COLO668 (cell line): ENCODE measurements around the gene FLOT2.
A peak's percentile ranks its signal among the peaks of the same experiment; 100 is the strongest.
"Not testable (repeated sequence)": the region's sequence is repeated elsewhere in the genome, so short reads cannot be mapped to it uniquely, and the experiment has no call there.

ENCODE experiments used
- DNase-seq: peaks from one replicate; lab custom pipeline; 2025; ENCODE audit not compliant: unreplicated experiment; lab: John Stamatoyannopoulos, UW

The FLOT2 gene, protein sequence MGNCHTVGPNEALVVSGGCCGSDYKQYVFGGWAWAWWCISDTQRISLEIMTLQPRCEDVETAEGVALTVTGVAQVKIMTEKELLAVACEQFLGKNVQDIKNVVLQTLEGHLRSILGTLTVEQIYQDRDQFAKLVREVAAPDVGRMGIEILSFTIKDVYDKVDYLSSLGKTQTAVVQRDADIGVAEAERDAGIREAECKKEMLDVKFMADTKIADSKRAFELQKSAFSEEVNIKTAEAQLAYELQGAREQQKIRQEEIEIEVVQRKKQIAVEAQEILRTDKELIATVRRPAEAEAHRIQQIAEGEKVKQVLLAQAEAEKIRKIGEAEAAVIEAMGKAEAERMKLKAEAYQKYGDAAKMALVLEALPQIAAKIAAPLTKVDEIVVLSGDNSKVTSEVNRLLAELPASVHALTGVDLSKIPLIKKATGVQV

DNA sequence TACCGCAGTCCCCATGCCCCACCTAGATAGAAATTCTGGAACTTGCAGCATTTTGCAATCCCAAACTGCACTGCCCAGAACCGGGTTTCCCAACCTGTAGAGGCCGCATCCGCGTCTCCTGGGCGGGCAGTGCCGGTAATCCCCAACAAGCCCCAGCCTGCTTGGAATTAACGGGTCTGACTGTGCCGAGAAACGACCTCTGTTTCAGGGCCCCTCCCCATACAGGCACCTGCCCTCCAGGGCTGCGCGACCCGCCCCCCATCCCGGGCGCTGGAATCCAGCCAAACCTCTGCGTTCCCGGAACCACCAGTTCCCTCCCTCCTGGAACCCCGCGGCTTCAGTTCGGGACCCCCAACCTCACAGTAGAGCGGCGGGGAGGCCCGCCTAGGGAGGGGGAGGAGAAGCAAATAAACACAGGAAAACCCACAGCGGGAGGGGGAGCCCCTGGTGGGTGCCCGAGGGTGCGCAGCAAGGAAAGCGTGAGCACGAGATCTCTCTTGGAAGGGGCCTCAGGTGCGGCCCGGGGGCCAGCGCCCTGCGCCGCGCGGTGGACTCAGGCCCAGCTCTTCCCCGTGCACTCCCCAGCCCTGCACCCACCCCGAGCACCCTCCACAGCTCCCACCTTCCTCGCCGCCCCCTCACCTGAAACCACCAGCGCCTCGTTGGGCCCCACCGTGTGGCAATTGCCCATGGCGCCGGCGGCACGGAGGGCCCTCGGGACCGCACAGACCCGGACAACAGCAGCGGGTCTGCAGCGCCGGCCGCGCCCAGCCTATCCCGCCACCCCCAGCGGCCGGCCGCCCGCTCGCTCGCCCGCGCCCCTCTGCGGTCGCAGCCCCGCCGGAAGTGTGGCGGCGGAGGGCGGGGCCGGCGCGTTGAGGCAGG, at the start of gene FLOT2:
Gene FLOT2, minus strand, starts transcription at position 850 of the 885 bp plus-strand sequence. Its CDS starts 159 bp downstream, at position 691.
- peak; percentile 60 for DNase-seq

DNA sequence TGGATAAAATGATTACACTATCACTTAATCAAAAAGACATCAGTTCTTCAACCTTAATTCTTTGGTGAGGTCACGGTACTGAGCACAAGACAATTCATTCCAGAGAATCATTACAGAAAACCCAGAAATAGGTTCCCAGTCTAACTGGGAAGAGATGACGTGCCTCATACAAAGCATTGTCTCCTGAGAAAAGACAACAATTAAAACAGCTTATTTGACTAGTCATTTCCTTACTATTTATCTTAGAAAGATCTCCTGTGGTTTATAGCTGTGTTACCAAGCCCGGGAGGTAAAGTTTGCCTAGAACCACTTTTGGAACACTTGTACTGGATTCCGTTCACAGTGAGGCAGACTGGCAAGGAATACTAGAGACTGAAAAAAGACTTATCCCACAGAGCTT, 48.7 kb upstream of the FLOT2 start:
- DNase-seq: no peak

DNA sequence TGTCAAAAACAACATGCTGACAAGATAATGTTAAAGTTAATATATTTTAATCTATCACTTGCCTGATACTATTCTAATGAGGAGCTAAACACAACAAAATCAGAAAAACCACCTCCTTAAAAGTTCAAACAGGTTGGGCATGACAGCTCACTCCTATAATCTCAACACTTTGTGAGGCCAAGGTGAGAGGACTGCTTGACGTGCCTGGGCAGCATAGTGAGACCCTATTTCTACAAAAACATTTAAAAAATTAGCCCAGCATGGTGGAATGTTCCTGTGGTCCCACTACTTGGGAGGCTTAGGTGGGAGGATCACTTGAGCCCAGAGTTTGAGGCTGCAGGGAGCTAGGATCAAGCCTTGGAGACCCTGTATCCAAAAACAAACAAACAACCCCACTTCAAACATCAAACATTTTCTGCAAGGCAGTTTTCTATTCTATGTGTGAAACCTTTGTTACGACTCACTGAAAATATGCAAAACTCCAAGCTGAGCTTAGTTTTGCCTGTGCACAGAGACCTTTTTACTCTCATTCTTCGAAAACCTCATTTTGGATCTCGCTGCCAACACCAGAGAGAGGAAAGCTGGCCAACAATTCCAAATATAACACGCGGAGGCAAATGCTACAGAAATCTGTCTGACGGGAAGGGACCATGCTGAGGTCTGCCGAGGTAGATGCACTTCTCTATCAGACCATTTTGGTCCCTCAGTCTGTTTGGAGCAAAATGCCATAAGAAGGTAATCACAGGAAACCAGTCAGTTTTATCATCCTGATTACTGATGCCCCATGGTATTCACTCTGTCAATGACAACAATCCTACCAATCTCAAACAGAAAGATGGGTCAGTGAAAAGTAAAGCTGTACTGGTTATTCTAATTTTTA, 47.6 kb upstream of the FLOT2 start:
- no peak for DNase-seq

DNA sequence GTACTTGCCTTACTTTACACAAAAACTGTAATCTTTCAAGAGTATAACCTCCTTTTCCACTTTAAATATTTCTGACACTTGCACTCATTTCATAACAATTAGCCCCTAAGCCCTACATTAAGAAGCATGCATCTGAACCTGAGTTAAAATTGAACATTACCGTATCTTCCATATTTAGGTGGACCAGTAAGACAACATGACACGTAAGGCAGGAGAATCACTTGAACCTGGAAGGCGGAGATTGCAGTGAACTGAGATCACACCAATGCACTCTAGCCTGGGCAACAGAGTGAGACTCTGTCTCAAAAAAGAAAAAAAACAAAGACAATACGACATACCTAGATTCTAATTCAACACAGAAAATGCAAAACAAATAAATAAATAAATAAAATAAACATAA, 46.8 kb upstream of the FLOT2 start:
- no peak for DNase-seq

DNA sequence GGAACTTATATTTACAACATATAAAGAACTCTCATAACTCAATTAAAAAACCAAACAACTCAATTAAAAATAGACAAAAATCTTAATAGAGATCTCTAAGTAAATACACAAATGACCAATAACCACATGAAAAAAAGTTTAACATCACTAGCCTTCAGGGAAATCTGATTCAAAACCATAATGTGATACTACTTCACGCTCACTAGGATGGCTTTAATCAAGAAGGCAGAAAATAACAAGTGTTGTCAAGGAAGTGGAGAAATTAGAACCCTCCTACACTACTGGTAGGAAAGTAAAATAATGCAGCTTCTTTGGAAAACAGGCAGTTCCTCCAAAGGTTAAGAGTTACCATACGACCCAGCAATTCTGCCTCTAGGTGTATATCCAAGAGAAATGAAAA, 45.4 kb upstream of the FLOT2 start:
- no peak for DNase-seq

DNA sequence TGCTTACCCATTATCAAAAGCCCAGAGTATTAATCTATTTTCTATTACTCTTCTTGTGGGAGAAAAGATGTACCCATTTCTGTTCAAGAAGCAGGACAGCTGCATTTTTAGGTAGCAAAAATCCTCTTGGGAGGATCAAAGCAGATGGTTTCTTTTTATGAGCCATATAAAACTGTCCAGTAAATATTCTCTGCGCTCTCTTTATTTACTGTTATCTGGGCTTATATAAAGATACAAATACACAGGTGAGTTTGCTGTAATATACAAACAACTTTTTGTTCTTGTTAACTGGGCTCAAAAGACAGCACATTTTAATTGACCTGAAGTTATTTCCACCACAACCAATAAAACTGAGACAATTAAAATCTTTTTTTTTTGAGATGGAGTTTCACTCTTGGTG, 43.7 kb upstream of the FLOT2 start:
- no peak for DNase-seq

DNA sequence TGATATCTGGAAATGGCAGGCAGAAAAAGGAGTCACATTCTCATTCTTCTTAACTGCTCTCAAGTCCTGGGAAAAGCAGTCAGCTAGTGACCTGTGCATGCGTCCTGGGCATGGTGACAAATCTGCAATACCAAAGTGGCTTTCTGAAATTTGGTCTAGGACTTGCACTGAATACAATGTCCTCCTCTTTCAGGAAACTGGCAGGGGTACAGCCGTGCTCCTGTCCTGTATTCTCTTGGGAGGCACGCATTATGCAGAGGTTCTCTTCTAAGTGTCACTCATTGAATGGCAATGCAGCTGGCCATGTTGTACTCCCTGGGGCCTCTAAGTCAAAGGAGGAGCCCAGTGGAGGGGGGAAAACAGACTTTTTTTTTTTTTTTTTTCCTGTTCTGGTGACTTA, 43.1 kb upstream of the FLOT2 start:
- no peak for DNase-seq

DNA sequence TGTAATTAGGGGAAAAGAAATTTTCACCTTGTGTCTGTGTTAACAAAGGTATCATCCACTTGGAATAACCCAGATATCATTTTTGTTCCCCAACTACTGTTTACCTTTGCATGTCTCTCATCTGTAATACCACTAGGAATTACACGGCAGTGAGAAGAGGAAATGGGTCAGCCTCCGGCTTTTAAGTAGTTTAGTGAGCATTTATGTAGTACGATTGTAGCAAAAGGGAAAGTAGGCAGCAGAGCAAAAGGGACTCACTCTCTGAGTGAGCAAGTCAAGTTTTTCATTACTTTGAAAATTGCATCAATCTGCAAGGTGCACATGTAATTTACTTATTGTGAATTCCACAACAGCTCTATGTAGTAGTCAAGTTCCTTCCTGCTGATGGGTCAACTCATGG, 42.6 kb upstream of the FLOT2 start:
- DNase-seq: no peak

DNA sequence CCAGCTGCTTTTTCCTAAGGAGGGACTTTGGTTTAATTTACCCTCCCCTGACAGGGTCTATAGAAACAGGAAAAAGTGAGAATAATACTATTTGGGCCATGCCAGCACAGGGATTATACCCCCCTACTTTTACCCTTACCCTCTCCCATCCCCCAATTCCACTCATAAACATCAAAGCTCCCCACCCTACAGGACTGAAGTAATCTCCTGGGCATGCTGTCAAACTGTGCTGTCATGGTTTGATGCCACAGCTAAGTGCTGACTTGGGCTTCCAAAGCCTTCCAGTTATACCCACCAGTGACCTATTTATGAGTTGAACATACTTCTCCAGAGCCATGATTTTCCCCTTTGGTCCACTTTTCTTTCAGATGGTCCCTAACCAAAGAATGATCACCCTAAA, 41.0 kb upstream of the FLOT2 start:
- no peak for DNase-seq

DNA sequence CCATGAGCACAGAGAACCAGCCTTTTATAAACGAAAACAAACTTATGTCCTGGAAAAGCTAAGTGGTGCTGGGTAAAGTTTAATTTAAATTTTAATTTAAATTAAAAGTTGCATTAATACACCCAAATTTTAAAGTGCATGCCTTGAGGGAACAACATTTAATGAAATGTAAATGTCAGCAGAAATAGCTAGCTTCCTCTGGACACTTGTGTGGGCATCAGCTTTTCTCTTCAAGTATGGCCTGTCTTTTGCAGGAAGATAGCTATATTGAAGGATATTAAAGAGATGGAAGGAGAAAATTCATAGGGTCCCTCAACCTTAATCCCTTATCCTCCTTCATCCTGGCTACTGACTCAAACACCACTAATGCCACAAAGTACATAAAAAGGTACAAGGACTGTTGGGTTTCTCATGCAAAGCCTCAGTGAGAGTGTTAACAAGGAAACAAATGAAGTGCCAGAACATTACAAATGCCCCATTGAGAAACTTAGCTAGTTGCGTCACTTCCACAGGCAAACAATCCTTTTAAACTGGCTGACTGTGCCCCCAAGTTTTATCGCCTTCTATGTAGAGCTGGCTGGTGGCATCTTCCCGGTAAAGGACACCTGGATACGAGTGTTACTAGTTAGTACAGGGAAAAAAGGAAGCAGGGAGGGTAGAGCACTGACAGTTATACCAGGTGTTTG, 39.7 kb upstream of the FLOT2 start:
- DNase-seq: no peak

DNA sequence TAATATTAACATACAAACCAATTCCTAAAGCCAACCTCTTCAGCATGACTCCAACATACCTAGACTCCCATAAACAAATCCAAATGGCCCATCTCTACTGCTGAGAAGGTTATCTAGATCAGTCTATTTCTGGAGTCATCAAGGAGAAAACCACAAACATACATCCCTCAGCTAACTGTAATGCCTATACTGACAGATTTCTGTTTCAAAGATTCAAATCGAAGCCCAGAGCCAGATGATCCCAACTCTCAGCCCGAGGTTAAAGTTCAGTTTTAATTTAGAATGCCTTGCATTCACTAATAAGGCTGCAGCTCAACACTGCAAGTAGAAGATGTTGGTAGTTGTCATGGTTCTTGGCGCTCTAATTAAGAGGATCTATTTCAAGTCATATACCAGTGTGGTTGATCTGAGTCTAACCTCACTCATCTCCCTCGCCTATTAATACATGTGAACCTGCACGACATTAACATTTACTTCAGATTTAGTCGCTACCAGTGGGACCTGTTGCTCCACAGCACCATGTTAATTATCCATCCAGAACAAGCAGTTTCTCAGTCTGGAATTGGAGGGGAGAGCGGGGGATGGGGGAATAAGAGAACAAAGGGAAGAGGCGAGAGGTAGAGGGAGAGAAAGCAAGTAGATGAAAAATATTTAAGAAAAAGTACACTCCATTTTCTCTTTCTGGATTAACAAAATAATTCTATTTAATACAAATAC, 38.4 kb upstream of the FLOT2 start:
- no peak for DNase-seq

DNA sequence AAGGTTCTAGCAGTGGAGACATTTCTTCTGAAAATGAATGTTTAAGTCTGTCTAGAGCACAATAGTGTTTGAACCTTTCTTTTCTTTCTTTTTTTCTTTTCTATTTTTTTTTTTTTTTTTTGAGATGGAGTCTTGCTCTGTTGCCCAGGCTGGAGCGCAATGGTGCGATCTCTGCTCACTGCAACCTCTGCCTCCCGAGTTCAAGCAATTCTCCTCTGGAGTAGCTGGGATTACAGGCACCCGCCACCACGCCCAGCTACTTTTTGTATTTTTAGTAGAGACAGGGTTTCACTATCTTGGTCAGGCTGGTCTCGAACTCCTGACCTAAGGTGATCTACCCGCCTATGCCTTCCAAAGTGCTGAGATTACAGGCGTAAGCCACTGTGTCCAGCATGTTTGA, 37.0 kb upstream of the FLOT2 start:
- DNase-seq: not testable (repeated sequence)

DNA sequence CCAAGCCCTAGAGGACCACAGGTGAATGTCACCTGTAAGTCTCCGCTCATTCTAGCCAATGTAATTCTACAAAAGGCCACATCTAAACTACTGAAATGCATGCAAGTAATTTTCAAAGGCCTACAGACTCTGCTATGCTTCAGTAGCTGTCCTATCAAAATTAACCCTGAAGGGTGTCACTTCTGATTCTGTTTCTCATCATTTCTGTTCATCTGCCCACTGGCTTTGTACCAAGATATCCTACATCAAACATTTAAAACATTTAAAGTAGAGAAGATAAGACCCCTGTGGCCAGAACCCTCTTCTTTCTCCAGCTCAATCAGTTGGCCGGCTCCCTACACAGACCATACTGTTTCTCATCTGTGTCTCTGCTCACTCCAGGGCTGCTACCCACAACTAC, 32.3 kb upstream of the FLOT2 start:
- DNase-seq: no peak

DNA sequence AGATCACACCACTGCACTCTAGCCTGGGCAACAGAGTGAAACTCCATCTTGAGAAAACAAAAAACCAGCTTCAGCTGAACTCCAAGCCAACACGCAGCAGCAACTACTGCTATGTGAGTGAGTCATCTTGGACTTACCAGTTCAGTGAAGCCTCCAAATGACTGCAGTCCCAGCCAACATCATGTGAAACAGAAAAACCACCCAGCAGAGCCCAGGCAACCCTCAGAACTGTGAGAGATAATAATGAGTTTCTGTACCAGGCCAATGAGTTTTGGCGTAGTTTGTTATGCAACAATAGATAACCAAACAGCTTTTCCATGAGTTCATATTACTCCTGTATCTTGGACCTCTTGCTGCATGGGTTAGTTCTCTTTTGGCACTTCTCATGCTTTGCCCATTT, 30.5 kb upstream of the FLOT2 start:
- no peak for DNase-seq

DNA sequence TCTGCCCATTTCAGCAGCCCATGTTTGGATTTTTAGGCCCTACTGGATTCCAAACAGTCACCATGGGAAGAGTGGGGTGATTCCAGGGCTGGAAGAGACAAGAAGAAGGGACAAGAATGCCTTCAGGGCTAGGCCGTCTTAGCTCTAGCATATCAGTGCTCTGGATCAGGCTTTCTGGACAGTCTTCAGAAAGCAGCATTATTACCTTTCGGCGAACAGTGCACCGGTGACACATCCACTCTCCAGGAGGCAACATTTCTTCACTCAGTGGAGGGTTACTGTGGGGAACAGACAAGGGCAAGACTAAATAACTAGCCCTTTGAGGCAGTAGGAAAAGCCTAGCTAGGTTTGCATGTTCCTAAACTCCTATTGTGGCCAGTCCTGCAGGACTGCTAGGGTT, 29.3 kb upstream of the FLOT2 start:
- no peak for DNase-seq

DNA sequence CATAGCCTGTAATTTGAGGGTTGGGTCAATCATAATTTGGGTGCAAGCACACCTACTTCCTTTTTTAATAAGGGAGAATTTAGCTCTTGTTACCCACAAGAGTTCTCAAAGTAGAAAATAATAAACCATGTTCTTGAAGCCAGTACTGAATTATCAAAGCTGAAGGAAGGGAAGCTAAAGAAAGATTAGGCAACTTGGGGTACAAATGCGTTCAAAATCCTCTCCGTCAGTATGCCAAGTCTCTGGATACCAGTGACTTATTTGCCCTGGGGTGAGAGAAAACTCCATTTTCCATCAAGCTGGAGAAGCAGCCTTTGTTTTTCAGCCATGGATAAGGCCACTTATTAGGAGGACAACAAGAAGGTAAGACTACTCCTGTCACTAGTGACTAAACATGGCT, 28.8 kb upstream of the FLOT2 start:
- no peak for DNase-seq

DNA sequence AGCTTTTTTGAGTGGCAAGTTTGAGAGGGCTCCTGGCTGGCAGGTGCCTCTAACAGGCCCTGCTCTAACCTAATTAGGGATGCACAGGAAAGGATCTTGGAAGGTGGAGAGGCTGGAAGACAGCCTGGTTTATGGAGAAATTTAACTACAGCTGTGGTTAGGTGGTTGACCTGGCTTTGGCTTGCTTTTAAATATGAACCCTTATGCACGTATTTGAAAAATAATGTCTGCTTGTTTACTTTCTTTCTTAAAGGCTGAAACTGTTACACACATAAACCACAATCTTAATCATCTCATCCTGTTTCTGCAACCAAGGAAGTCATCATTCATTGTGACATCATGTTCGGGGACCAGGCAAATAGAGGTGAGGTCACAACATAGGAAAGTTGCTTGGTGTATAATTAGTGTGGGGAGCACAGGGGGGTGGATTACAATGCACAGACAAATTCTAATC, 28.4 kb upstream of the FLOT2 start:
- DNase-seq: no peak

DNA sequence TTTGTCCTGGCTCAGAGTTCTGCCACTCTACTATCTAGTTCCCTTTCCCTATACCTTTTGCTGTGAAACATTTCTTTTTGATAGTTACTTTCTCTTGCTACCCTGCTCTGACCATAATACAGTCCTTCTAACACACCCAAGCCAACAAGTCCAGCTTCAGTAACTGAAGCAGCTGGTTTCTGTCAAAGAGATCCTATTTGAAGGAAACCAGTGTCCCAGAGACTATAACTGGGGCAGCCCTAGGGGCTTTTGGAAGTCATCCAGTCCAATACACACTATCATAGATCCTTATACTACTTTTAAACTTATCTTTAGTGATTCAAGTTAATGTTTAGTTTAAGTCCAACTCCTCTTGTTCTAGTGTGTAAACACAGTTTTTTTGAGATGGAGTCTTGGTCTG, 22.7 kb upstream of the FLOT2 start:
- no peak for DNase-seq

DNA sequence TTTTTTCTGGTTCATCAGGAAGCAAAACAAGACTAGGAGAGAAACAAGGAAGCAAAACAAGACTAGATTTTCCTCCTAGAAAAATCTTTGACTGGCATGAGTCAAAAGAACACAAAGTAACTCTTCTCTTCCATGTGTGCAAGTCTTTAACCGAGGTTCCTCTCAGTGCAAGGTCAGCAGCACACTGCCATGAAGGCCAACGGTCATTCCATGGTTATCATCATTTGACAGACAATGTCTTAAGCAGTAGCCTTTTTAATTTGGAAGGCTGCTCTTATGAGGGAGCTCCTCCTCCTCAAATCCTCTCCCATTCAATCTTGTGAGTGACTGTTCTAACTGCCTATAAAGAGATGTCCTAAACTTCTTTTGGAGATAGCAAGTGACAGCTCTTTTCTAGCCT, 20.8 kb upstream of the FLOT2 start:
- DNase-seq: no peak

DNA sequence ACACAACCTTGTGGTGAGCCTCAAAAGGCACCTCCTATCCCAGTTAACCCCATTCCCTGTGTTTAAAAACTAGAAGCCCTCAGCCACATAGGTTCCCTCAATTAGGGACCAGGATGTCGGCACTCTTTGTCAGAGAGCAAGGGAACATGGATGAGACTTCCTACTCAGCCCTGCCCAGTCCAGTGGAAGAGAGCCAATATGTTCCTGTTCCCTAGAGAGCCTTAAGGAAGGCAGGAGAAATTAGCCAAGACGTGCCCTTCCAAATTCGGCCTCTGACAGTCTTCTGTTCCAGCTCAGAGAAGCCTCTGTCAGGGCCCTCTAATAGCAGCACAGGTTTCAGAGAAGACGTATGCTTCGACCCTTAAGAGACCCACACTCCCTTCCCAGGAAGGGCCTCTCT, 19.9 kb upstream of the FLOT2 start:
- DNase-seq: no peak
